ENCODE data around the gene SCLT1.
"Not testable (repeated sequence)": the region's sequence is repeated elsewhere in the genome, so short reads cannot be mapped to it uniquely, and the experiment has no call there.

The SCLT1 gene

DNA sequence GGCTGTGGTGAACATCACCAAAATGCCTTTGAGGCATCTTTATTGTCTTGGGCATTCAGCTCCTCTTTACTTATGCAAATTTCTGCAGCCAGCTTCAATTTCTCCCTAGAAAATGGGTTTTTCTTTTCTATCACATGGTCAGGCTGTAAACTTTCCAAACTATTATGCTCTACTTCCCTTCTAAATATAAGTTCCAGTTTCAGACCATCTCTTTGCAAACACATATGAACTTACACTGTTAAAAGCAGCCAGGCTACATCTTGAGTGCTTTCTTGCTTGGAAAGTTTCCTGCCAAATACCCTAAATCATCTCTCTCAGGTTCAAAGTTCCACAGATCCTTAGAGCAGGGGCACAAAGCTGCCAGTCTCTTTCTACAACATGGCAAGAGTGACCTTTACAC is 13.2 kb downstream of the SCLT1 start:
- Histone ChIP-seq H3K4me3 (ENCODE audit: insufficient read depth, low read depth, low read length) (no peak overlapping the region), H3K4me1 (ENCODE audit: control insufficient read depth, insufficient read depth, low read length) (no peaks in the 10 kb centered on the region), H3K27ac (ENCODE audit: insufficient read depth, low read depth, low read length, poor library complexity, severe bottlenecking) (no peak overlapping the region), H3K36me3 (ENCODE audit: control insufficient read depth, insufficient read depth, low read length) (peaks cover 4% of the 10 kb centered on the region), H3K27me3 (ENCODE audit: control insufficient read depth, insufficient read depth, low read length, poor library complexity, severe bottlenecking) (no peaks in the 10 kb centered on the region), H3K9me3 (ENCODE audit: control insufficient read depth, low read length) (no peaks in the 10 kb centered on the region)

DNA sequence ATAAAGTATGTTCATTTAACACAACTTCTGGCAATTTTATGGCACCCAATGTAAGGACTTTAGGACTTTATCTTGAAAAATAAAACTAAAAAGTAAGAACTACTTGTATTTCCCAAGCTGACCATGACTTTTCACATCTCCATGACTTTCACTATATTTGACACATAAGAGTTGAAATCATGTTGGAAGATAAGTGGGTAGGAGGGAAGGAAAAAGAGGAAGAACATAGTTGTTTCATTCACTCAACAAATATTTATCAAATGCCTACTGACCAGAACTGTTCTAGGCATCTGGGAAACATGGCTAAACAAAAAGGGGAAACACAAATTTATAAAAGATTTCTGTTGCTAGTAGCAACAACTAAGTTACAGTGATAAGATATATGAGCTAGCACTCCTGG is 16.0 kb downstream of the SCLT1 start:
- no peaks in the 10 kb centered on the region for H3K27me3 ChIP-seq (ENCODE audit: control insufficient read depth, insufficient read depth, low read length, poor library complexity, severe bottlenecking)
- no peak overlapping the region for H3K4me3 ChIP-seq (ENCODE audit: insufficient read depth, low read depth, low read length)
- H3K4me1 ChIP-seq (ENCODE audit: control insufficient read depth, insufficient read depth, low read length): no peaks in the 10 kb centered on the region
- peaks cover 11% of the 10 kb centered on the region for H3K36me3 ChIP-seq (ENCODE audit: control insufficient read depth, insufficient read depth, low read length)
- no peak overlapping the region for H3K27ac ChIP-seq (ENCODE audit: insufficient read depth, low read depth, low read length, poor library complexity, severe bottlenecking)
- no peaks in the 10 kb centered on the region for H3K9me3 ChIP-seq (ENCODE audit: control insufficient read depth, low read length)

- H3K36me3 ChIP-seq (ENCODE audit: control insufficient read depth, insufficient read depth, low read length); H3K4me3 ChIP-seq (ENCODE audit: insufficient read depth, low read depth, low read length); H3K27me3 ChIP-seq (ENCODE audit: control insufficient read depth, insufficient read depth, low read length, poor library complexity, severe bottlenecking); H3K27ac ChIP-seq (ENCODE audit: insufficient read depth, low read depth, low read length, poor library complexity, severe bottlenecking); H3K9me3 ChIP-seq (ENCODE audit: control insufficient read depth, low read length); H3K4me1 ChIP-seq (ENCODE audit: control insufficient read depth, insufficient read depth, low read length): not testable (repeated sequence)
- 86 to 92% methylated on average over 2 of the region's 2 CpGs for WGBS, 2 experiments
These were observed 23.8 kb downstream of the SCLT1 start for GRCh38 chr4:129069537-129069936.

DNA sequence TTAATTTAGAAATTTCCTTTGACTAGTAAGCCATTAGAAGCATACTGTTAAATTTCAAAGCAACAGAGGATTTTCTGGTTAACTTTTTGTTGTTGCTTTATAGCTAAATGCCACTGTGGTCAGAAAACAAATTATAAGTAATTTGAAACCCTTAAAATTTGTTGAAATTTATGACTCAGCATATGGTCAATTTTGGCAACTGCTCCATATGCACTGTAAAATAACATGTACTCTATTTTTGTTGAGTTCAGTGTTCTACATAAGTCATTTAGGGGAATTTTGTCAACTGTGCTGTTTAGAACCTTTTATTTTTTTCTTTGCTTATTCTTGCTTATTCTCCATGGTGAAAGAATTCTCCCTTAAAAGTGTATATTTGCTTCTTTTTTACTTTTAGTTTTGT is 28.6 kb downstream of the SCLT1 start:
- H3K4me1 ChIP-seq (ENCODE audit: control insufficient read depth, insufficient read depth, low read length): no peaks in the 10 kb centered on the region
- H3K36me3 ChIP-seq (ENCODE audit: control insufficient read depth, insufficient read depth, low read length): no peaks in the 10 kb centered on the region
- no peaks in the 10 kb centered on the region for H3K27me3 ChIP-seq (ENCODE audit: control insufficient read depth, insufficient read depth, low read length, poor library complexity, severe bottlenecking)
- no peak overlapping the region for H3K27ac ChIP-seq (ENCODE audit: insufficient read depth, low read depth, low read length, poor library complexity, severe bottlenecking)
- no peak overlapping the region for H3K4me3 ChIP-seq (ENCODE audit: insufficient read depth, low read depth, low read length)
- H3K9me3 ChIP-seq (ENCODE audit: control insufficient read depth, low read length): no peaks in the 10 kb centered on the region

DNA sequence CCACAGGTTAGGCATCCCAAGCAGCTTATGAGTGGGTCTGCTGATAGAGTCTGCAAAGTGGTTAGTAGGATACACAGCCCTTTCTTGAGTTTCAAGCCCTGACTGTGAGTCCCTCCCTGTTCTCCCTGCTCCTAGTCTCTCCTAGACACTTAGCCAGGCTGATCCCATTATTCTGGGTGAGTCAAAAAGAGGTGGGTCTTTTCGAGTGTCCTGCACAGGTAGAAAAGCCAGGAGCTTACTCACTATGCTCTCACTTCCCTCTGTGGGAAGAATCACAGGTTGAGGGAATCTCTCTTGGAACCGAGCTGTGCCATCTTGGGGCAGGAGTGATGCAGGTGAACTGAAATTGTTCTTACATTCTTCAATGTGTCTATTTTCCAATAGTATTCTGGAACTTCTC is 29.7 kb downstream of the SCLT1 start:
- Histone ChIP-seq H3K27me3 (ENCODE audit: control insufficient read depth, insufficient read depth, low read length, poor library complexity, severe bottlenecking) (no peaks in the 10 kb centered on the region), H3K36me3 (ENCODE audit: control insufficient read depth, insufficient read depth, low read length) (no peaks in the 10 kb centered on the region), H3K27ac (ENCODE audit: insufficient read depth, low read depth, low read length, poor library complexity, severe bottlenecking) (no peak overlapping the region), H3K4me3 (ENCODE audit: insufficient read depth, low read depth, low read length) (no peak overlapping the region), H3K9me3 (ENCODE audit: control insufficient read depth, low read length) (no peaks in the 10 kb centered on the region), H3K4me1 (ENCODE audit: control insufficient read depth, insufficient read depth, low read length) (no peaks in the 10 kb centered on the region)
- 87 to 100% methylated on average over 2 of the region's 2 CpGs for WGBS, 2 experiments

- no peaks in the 10 kb centered on the region for H3K36me3 ChIP-seq (ENCODE audit: control insufficient read depth, insufficient read depth, low read length)
- H3K9me3 ChIP-seq (ENCODE audit: control insufficient read depth, low read length): peaks cover 5% of the 10 kb centered on the region
- no peaks in the 10 kb centered on the region for H3K4me1 ChIP-seq (ENCODE audit: control insufficient read depth, insufficient read depth, low read length)
- no peak overlapping the region for H3K4me3 ChIP-seq (ENCODE audit: insufficient read depth, low read depth, low read length)
- no peaks in the 10 kb centered on the region for H3K27me3 ChIP-seq (ENCODE audit: control insufficient read depth, insufficient read depth, low read length, poor library complexity, severe bottlenecking)
- WGBS, 2 experiments: 84 to 92% methylated on average over 3 of the region's 3 CpGs
- no peak overlapping the region for H3K27ac ChIP-seq (ENCODE audit: insufficient read depth, low read depth, low read length, poor library complexity, severe bottlenecking)
These were observed 30.8 kb downstream of the SCLT1 start for GRCh38 chr4:129062580-129062979.

DNA sequence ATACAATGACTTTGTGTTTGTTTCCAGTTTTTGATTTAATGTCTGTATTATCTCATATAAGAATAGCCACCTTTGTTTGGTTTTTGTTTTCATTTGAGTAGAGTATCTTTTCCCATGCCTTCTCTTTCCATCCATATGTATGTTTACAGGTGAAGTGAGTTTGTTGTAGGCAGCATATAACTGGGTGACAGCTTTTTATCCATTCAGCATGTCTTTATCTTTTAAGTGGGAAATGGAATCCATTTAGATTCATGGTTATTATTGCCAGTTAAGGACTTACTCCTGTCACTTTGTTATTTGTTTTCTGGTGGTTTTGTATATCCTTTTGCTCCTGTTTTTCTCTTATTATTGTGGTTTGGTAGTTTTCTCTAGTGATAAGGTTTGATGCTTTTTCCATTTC is 34.3 kb downstream of the SCLT1 start:
- H3K27me3 ChIP-seq (ENCODE audit: control insufficient read depth, insufficient read depth, low read length, poor library complexity, severe bottlenecking): no peaks in the 10 kb centered on the region
- H3K9me3 ChIP-seq (ENCODE audit: control insufficient read depth, low read length): peaks cover 11% of the 10 kb centered on the region
- no peaks in the 10 kb centered on the region for H3K36me3 ChIP-seq (ENCODE audit: control insufficient read depth, insufficient read depth, low read length)
- H3K4me1 ChIP-seq (ENCODE audit: control insufficient read depth, insufficient read depth, low read length): no peaks in the 10 kb centered on the region
- H3K27ac ChIP-seq (ENCODE audit: insufficient read depth, low read depth, low read length, poor library complexity, severe bottlenecking): no peak overlapping the region
- no peak overlapping the region for H3K4me3 ChIP-seq (ENCODE audit: insufficient read depth, low read depth, low read length)

DNA sequence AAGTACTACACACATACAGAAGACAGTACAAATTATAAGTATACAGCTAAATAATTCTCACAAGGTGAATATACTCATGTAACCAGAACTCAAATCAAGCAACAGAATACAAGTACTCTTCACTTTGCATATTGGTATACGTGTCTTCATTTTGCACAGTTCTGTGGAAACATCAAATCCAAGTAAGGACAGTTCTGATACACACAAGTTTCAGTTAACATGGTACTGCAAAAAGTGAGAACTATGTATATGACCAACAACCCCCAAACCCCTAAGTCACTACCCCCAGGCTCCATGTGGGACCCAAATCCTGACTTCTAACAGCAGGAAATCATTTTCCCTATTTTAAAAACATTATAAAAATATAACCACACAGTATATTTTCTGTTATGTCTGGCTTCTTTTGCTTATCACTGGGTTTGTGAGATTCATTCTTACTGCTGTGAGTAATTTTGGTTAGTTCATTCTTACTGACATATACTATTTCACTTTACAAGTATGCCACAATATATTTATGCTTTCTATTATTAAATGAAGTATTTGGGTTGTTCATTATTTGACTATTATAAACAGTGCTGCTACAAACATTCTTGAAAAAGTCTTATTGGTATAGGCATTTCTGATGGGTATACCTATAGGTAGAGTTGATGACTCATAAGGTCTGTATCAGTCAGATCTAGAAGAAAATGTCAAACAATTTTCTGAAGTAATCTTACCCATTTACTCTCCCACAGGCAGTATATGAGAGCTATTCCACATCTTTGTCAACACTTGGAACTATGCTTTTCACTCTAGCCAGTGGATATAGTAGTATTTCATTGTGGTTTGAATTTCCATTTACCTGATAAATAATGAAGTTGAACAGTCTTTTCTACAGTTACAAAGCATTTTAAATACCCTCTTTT is 47.0 kb downstream of the SCLT1 start:
- Histone ChIP-seq H3K9me3 (ENCODE audit: control insufficient read depth, low read length) (no peaks in the 10 kb centered on the region), H3K27me3 (ENCODE audit: control insufficient read depth, insufficient read depth, low read length, poor library complexity, severe bottlenecking) (no peaks in the 10 kb centered on the region), H3K36me3 (ENCODE audit: control insufficient read depth, insufficient read depth, low read length) (no peaks in the 10 kb centered on the region), H3K4me1 (ENCODE audit: control insufficient read depth, insufficient read depth, low read length) (no peaks in the 10 kb centered on the region), H3K27ac (ENCODE audit: insufficient read depth, low read depth, low read length, poor library complexity, severe bottlenecking) (no peak overlapping the region), H3K4me3 (ENCODE audit: insufficient read depth, low read depth, low read length) (no peak overlapping the region)
- 100% methylated on average over 1 of the region's 1 CpG for WGBS, 2 experiments

GRCh38 chr4:129043523-129043922 is 49.8 kb downstream of the SCLT1 start:
- H3K27ac ChIP-seq (ENCODE audit: insufficient read depth, low read depth, low read length, poor library complexity, severe bottlenecking): no peak overlapping the region
- no peaks in the 10 kb centered on the region for H3K9me3 ChIP-seq (ENCODE audit: control insufficient read depth, low read length)
- no peaks in the 10 kb centered on the region for H3K4me1 ChIP-seq (ENCODE audit: control insufficient read depth, insufficient read depth, low read length)
- no peak overlapping the region for H3K4me3 ChIP-seq (ENCODE audit: insufficient read depth, low read depth, low read length)
- H3K27me3 ChIP-seq (ENCODE audit: control insufficient read depth, insufficient read depth, low read length, poor library complexity, severe bottlenecking): no peaks in the 10 kb centered on the region
- no peaks in the 10 kb centered on the region for H3K36me3 ChIP-seq (ENCODE audit: control insufficient read depth, insufficient read depth, low read length)

- Histone ChIP-seq H3K4me3 (ENCODE audit: insufficient read depth, low read depth, low read length) (no peak overlapping the region), H3K36me3 (ENCODE audit: control insufficient read depth, insufficient read depth, low read length) (no peaks in the 10 kb centered on the region), H3K27ac (ENCODE audit: insufficient read depth, low read depth, low read length, poor library complexity, severe bottlenecking) (no peak overlapping the region), H3K4me1 (ENCODE audit: control insufficient read depth, insufficient read depth, low read length) (no peaks in the 10 kb centered on the region), H3K9me3 (ENCODE audit: control insufficient read depth, low read length) (no peaks in the 10 kb centered on the region), H3K27me3 (ENCODE audit: control insufficient read depth, insufficient read depth, low read length, poor library complexity, severe bottlenecking) (no peaks in the 10 kb centered on the region)
- 83% methylated on average over 1 of the region's 2 CpGs; no CpG with 5 or more reads in 1 of the 2 experiments for WGBS, 2 experiments
These were observed 52.9 kb downstream of the SCLT1 start for GRCh38 chr4:129040471-129040870.

GRCh38 chr4:129037093-129037492 is 56.2 kb downstream of the SCLT1 start:
- Histone ChIP-seq H3K27me3 (ENCODE audit: control insufficient read depth, insufficient read depth, low read length, poor library complexity, severe bottlenecking) (no peaks in the 10 kb centered on the region), H3K9me3 (ENCODE audit: control insufficient read depth, low read length) (no peaks in the 10 kb centered on the region), H3K4me1 (ENCODE audit: control insufficient read depth, insufficient read depth, low read length) (no peaks in the 10 kb centered on the region), H3K4me3 (ENCODE audit: insufficient read depth, low read depth, low read length) (no peak overlapping the region), H3K36me3 (ENCODE audit: control insufficient read depth, insufficient read depth, low read length) (no peaks in the 10 kb centered on the region), H3K27ac (ENCODE audit: insufficient read depth, low read depth, low read length, poor library complexity, severe bottlenecking) (no peak overlapping the region)
- 100% methylated on average over 1 of the region's 1 CpG for WGBS, 2 experiments
